GM18526 (cell line): ENCODE measurements around the gene ALX4.

Experiments
- POLR2A ChIP-seq: IDR thresholded peaks from 3 replicates; pipeline ENCODE4 v1.6.1; 2011; ENCODE audit not compliant: insufficient read length; ENCODE audit errors: extremely low read depth

Gene ALX4

DNA sequence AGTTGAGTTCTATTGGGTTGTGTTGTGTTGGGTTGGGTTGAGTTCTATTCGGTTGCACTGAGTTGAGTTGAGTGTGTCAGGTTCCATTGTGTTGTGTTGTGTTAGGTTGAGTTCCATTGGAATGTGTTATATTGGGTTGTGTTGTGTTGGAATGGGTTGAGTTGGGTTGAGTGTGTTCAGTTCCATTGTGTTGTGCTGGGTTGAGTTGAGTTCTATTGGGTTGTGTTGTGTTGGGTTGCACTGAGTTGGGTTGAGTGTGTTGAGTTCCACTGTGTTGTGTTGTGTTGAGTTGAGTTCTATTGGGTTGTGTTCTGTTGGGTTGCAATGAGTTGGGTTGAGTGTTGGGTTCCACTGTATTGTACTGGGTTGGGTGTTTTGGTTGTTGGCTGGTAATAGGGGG, 35.5 kb downstream of the ALX4 start:
- no peak for TF ChIP-seq POLR2A

DNA sequence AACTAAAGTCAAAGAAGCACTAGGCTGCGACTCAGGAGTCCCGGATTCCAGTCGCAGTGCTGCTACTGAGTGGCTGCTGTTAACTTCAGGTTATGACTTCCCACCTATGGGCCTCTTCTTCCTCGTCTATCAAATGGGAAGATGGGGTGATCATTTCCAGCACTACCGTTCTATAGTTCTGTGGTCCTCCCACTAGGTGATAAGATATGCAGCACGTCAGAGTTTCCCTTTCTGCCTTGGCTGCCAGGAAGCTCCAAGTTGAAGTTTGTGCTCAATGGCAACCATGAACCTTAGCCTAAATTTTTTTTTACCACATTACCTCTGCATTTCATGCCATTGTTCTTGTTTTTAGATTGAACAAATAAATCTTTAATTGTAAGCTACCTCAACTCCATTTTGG, 38.7 kb downstream of the ALX4 start:
- no peak for TF ChIP-seq POLR2A

DNA sequence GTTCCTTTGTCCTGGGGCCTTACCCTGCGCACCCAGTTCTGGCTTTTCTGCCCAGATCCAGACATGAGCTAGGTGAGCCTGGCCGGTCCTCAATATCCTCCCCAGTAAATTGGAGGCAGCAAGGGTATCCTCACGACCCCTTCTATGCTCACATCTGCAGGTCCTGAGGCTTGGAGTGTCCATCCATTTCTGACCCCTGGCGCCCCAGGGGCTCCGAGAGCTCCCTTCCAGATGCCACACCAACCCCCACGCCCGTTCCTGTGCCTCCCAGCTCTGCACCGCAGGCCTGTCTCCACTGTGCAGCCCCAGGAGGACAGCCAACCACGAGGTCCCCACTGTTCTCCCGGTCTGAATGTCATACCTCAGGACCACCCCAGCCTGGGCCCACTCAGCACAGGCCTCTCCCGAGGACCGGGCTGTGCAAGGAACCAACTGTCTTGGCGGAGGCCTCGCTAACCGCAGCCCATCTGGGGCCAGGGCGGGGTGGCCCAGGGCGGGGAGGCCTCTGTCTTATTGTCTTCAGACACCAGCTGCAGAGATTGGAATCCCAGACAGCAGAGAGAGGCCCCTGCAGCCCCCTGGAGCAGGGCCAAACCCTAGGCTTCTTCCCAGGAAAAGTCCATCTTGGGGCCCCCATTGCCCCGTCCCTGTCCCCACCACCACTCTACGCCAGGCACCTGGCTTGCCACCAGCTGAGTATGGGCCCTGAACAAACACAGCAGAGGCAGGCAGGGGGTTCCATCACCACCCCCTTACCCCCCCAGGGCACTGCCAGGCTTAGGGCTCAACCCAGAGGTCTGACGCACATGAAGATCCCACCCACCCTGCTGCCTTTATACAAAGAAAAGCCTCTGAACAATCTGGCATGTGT, 39.3 kb downstream of the ALX4 start:
- no peak for TF ChIP-seq POLR2A

DNA sequence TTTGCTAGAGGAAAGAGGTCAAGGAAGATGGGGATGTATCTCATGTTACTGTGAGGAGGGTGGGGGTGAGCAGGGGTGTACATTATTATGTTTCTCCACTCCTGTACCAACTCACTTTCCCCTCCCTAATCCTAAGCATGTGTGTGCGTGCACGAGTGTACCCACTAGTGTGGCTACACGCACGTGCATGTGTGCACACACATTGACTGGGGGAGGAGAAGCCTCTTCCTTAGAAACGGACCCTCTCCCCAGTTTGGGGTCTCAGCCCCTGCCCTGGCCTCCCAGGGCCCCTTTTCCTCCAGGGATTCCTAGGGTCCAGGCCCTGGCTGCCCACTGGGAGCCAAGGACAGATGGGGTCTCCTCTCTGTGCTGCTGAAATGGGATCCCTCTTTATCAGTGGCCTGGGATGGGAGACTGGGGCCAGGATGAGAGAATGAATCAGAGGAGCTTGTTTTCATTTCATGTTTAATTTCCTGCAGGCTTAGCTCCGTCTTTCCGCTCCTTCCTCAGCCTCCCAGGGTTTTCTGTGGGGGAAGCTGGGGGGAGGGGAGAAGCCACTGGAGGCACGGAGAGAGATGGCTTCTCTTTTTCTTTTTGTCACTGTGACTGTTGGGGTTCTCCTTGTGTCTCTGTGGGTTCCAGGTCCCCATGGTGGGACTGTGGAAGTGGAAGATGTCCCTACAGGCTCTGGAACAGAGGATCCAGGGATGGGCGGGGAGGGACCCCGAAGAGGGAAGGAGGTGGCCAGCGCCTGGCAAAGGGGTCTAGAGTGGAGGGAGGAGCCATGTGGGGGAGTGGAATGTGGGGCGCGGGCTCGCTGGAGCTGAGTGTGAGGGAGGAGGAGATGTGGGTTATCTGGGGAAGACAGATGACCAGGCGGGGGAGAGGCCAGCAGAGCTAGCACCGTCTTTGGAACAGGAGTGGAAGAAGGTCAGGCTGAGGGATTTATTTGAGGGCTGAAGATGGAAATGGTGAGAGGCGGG, 40.3 kb downstream of the ALX4 start:
- TF ChIP-seq POLR2A: no peak

DNA sequence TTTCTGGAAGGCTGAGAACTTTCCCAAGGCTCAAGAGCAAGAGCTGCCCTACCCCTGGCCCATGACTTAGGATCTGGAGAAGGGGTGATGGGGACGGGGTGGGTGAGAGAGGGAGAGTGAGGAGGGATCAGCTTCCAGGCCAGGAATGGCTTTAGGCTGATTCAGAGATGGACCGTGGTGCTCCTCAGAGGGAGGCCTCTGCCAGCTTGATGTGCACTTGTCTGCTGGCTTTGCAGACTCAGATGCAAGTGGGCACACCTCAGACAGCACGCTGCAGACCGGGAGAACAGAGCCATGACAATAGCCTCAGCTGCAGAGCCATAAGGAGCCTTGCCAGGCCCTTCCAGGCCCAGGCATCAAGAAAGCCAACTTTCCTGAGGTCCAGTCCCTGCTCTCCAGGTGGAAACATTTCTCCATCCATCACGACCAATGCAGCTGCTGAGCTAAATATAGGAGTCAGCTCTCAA, 41.3 kb downstream of the ALX4 start:
- no peak for TF ChIP-seq POLR2A

DNA sequence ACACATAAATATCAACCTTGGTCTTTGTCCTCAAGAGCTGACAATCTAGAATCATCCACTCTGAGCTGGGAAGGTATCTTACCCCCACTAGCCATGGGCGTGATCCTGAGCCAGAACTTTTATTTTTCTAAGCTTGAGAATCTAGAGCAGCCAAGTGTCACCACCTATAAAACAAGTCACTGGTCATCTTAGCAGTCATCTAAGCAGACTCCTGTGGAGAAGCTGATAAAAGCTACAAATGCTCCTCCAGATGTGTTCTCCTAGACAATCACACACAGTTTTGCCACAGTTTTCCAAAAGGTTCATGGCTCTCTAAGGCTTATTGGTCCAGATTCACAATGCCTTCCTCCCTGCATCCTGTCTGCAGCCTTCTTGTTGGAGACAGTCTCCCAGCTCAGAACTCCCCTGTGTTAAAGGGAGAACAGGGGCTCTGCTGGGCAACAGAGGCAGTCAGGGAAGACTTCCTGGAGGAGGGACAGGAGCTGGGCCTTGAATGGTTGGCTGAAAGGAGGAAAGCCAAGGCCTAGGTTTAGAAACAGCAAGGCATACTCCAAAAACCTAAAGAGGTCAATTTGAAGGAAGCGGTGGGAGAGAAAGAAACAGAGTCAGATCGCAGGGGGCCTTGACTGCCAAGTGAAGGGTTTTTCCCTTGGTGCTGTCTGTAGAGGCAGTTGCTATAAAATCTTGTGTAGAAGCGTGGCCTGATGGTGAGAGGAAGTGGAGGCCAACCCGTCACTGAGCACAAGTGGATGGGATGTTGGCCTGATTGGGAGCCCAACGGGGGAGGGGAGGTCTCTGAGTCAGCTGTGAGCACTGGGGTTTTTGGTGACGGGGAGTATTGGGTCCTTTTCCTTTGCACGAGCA, 42.0 kb downstream of the ALX4 start:
- no peak for TF ChIP-seq POLR2A

DNA sequence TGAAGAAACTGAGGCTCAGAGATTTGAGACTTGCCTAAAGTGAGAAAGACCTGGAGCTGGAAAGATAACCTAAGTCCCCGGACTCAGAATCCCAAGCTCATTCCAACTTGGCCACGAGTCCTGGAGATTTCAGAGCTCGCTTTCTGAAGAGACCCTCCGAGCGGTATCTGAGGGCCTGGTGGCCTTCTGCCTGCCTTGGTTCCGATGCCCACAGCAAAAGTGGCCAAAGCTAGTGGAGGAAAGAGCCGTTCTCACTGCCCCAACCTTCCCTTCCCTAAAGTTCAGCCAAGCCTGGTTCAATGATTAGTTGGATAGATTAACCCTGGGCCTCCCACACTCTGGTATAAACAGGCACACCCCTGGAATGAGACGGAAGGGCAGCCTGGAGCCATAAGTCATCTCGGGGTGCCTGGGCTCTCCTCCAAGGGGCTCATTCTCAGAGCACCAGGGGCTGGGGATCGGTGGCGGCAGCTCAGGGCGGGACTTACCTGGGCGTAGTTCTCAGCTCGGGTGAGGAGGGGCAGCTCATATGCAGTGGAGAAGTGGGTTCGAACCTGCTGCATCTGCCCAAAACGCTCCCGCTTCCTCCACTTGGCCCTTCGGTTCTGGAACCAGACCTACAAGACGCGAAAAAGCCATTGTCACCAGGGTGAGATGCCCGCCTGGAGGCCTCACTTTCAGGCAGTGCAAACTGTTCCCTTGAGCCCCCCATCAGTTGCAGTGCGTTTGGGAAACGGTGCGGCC, 42.8 kb downstream of the ALX4 start:
- no peak for TF ChIP-seq POLR2A

DNA sequence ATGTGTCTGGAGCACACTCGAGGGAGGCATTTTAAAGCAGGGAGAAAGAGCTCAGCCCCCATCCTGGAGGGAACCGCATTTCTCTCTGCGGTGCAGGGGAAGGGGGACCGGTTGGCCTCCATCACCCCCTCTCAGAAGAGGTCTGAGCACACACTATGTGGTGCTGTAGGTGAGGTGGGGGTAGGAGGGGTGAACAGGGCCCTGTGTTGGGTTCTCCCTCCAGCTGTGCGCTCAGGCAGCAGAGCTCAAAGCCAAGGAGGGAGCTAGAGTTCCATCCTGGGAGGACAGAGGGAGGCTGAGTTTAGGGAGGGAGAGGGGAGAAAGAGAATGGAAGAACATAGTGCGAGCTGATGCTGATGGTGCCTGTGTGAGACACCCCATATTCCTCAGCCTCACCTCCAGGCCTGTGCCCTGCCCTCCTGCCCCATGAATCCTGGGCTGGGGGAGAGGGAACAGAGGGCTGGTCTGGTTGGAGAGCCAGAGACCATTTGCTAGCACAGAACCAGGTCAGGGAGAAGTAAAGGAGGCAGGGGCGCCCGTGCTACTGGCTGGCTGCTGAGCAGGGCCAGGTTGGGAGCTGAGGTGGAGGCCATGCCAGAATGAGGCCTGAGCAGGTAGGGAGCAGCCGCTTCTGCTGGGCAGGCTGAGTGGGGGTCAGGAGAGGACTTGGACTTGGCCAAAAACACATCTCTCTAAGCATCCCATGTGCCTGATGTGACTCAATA, 43.7 kb downstream of the ALX4 start:
- no peak for TF ChIP-seq POLR2A

DNA sequence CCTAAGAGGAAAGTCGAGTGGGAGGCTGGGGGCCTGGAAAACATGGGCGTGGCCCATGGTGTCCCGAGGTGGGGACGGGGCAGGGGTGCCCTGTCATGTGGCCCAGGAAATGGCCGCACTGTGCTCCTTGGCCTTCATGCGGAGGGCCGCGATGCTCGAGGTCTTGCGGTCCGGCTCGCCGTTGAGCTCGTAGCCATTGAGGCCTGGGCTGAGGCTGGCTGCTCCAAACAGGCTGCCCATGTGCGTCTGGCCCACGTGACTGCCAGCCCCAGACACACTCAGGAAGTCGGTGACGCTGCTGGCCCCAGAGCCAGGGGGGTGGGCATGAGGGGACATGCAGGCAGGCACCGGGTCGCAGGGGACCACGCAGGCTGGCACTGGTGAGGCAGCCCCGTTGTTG, 45.2 kb downstream of the ALX4 start:
- TF ChIP-seq POLR2A: no peak

DNA sequence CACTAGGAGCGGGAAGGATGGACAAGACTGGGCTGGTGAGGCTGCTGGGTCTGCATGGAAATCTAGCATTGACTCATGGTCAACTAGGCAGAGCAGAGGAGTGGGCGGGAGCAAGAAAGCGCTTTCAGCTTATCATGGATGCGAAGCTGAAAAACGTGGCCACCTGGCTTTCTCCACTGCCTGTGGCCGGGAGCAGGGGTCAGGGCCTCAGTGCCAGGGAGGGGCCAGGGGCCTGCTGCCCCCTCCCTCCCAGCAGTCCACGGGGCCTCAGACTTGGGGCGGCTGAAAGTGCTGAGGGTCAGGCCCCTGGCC, 45.5 kb downstream of the ALX4 start:
- TF ChIP-seq POLR2A: no peak

DNA sequence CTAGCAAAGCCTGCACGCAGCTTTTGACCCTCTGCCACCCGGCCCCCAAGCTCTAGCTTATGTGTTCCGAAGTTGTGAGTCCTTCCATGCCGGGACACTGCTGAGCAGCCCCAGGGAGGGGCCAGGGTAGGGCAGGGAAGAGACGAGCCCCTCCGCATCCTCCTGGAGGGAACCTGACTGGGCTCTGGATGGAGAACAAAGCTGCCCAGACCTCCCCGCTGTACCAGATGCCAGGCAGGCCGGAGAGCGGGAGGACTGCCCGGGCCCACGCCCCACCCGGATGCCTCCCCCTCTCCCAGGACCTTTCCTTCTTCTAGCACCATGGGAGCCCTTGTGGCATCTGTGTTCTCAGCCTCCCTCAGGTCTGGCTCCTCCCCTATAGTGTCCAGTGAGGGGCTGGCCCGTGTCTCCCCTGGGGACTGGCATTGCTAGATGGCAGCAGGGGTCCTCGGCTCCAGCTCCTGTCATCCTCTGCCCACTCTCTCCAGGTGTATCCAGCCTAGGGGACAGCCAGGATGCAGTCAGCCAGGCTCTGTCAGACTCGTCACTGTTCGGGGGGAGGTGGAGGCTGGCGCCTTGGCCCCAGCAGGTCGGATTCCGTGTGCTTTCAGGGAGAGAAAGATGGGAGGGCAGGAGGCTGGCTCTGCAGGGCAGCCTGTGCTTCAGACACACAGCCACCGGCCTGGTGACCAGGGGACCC, 46.1 kb downstream of the ALX4 start:
- TF ChIP-seq POLR2A: no peak

DNA sequence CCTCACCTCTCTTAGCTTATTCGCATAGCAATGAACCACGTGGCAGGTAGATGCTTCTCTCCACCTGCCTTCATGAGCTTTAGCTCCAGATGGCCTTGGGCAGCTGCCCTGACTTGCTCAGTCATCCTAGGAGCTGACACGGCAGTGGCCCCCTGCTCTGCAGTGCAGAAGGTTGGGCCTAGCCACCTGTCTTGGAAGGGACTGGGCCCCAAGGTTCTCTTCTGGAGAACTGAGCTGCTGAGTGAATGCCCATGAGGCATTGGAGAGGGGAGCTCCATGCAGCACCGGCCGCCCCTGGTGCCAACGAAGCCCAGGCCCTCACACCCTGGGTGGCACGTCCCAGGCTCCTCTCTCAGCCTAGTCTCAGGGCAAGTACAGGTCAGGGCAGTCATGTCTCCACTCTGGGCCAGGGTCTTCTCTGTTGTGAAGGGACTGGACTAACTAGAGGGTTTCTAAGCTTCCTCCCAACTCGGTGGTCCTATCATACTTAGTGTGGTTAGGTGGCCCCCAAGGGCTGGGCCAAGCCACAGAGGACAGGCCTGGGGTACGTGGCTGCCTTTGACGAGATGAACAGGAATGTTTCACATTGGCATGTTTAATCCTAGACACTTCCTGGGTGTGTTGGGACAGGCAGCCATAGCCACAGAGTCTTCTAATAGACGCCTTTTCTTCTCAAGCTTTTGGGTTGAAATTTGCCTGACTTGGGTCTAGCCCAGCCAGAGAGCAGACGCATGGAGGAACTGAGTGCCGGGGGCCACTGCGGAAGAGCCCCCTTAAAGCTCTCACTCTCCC, 47.9 kb downstream of the ALX4 start:
- no peak for TF ChIP-seq POLR2A
